GM18868 (cell line): ENCODE measurements around the gene S100A3.
A peak's percentile ranks its signal among the peaks of the same experiment; 100 is the strongest.

Experiments
- ATAC-seq: cut with Tn5 transposase; IDR thresholded peaks from one replicate; pipeline ENCODE4 v1.9.1; 2021; ENCODE audit warnings: mild to moderate bottlenecking, moderate library complexity; ENCODE audit not compliant: unreplicated experiment

The S100A3 gene

DNA sequence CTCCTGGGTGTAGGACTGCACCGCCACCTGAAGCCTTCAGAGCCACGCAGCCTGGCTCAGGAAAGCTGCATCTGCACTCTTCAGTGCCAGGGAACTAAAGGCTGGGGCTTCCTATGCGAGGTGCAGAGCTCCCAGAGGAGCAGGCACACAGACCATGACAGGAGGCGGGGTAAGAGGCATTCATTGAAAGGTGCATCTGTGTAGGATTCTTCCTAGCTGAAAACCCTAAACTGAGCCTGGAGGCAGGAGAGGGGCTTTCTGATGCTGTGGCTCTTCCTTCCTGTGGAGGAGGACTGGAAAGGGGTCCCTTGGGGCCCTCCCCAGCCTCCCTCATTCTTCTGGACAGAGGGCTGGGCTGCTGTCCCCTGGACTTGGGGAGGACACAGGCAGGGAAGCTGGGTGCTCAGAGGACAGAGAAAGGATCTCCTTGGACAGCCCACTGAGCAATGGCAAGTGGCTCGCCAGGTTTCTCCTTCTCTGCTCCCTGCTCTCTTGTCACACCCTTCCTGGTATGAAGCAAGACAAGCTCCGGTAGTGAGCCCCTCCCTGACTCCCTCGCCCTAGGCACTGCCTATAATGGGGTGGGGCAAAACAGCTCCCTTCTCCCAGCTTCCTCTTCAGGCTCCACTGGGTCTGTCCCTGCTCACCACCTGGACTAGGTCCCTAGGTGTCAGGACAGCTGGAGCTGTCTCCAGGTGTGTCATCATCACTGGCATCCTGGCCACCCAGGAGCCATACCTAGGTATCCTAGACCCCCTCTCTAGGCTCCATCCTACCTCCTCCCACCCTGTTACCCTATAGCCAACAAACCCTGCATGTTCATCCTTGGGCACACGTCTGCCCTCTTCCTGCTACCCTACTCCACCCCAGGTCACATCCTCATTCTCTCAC, 33.3 kb downstream of the S100A3 start:
- ATAC-seq = no peak

DNA sequence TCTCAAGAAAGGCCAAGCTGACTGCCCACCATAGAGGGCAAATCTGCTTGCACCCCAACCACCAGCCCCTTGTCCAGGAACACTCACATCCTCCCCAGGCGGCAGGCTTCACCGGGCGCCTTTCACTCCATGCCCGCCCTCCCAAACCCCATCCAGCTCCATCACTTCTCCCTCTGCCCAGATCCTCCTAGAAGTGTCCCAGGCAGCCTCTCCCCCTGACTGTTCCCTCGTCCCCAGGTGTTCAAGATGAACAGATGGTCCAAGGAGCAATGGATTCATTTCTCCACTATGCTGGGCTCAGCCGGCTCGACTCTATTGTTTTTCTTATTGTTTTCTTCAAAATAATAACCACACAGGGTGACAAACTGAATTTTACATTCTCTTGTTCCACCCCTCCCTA, 35.4 kb downstream of the S100A3 start:
- no peak for ATAC-seq

DNA sequence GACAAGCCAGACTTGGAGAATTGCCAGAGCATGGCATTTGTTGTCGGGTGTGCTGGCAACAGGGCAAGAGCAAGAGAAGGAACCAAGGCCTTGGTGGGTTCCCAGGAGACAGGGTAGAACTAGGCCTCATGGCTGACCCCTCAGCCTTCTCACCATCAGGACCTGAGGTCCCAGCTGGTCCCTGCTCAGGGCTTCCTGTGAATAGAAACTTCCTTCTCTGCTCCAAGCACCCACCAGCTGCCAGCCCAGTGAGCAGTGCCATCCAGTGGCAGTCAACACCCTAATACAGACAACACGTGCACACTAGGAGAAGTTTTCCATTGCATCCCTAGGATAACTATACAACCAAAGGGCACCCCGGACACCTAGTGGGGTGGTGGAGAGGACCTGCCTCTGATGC, 36.0 kb downstream of the S100A3 start:
- ATAC-seq = no peak

DNA sequence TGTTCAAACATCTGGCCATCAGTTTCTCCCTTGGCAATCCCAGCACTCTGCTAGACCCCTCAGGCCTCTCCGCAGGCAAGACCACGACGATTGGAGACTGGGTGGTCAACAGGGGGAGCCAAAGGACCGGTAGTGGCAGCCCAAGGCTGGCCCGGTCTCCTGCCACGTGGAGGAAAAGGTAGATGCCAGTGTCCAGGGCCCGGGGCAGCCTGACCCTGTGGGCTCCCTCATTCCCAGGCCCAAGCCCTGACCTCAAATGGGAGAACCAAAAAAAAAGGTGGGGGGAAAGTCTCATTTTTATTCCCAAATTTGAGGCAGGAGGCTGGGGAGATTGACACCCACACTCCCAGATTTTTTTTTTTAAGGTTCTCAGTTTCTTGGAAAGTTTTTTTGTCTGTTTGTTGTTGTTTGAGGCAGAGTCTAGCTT, 38.1 kb downstream of the S100A3 start:
- ATAC-seq = peak; percentile 59

DNA sequence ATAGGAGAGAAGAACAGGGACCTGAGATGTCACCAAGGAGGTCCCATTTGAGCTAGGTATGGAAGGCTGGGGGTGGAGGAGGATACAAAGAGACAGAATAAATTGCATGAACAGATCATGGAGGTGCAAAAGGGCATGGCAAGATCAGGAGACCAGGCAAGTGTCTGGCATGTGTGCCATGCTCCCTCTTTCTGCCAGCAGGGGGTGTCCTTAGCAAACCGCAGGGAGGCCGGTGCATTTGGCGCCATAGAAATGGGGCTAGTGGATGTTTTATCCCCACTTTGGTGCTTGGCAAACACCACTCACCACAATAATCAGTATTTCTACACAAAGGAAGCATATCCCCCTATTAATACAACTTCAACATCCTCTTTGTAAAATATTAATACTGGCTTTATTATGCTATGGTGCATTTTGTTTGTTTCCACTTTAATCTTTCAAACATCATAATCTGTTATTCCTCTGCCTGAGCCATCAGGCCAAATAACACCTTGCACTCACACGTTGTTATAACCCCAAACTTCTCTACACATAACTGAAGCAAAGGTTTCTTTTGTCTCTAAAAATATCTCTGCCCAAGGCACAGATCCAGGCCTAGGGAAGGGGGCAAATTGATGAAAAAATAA, 39.2 kb downstream of the S100A3 start:
- ATAC-seq = no peak

DNA sequence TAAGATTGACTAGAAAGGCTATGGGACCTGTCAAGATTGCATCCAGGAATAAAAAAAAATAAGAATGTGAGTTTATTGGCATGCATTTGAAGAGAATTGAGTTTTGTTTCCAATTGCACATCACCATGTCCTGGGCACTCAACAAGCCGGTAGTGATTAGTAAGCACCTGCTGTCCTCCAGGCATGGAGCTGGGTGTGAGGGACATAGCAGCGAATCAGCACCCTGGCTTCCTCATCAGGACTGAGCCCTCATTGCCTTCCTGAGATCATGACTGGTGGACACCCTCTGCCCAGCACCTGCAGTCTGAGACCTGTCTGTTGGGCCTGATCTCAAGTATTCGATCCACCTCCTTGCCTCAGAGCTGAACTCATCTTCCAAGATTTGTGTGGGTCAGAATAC, 40.0 kb downstream of the S100A3 start:
- no peak for ATAC-seq

DNA sequence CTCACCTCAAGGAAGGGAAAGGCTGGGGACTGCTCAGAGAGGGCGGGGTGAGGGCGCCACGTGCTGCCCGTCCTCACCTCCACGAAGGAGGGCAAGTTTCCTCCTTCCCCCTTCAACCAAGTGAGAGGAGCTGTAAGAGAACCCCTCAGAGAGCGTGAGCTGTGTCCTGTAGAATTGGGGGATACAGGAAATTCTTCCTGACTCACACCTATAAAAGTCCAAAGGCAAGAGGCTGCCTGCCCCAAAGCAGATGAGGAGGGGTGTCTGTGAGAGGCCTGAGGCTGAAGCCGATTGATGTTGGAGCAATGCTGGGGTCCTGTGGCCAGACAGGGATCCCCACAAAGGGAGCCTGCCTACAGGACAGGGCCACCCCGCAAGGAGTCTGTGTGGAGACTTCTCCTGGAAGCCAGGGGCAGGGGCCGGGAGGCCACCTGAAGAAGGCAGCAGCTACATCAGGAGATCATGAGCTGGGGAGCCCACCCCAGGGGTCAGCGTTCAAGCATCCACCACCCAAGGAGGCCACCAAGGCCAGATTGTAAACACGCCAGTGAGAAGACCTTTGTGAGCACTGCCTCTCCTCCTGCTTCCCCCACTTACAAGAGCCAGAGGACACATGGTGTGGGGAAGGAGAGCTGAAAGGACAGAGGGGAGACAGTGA, 41.0 kb downstream of the S100A3 start:
- no peak for ATAC-seq

DNA sequence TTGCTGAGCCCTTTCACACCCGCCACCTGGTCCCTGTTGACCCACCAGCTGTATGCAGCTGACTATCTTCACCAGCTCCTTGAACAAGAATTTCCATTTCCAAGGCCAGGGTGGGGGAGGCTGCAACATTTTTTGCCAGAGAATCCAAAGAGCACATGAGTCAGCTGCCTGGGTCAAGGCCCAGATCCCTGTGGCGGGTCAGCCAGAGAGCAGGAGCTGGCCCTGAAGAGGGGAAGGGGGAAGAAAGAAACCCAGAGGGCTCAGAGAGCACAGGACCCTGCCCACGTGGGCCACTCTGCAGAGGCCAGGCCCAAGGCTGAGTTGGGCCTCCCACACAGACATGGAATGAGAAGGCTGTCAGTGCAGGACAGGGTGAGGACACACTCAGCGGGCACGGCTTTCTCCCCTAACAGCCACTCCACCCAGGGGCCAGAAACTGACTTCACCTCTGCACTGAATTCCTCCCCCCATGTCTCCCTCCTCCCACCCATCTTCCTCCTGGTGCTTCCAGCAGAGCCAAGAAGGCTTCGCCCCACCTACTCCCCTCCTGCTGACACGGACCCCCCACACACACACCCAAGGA, 42.1 kb downstream of the S100A3 start:
- ATAC-seq = no peak

DNA sequence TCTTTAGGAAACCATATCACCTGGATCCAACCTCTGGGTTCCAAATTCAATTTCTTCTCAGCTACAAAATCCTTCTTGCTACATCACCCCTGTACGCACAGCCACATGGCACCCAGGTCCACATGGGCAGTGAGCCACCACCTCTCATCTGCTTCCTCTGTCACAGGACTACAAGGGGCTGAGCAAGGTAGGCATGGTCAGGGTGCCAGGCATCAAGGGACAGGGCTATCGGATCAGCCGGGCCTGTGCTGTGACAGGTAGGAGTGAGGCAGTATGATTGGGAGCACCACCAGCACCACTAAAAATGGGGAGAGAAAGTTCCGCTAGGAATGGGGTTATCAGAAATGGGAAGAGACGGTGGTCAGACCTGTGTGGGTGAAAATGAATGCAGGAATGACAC, 42.7 kb downstream of the S100A3 start:
- no peak for ATAC-seq

DNA sequence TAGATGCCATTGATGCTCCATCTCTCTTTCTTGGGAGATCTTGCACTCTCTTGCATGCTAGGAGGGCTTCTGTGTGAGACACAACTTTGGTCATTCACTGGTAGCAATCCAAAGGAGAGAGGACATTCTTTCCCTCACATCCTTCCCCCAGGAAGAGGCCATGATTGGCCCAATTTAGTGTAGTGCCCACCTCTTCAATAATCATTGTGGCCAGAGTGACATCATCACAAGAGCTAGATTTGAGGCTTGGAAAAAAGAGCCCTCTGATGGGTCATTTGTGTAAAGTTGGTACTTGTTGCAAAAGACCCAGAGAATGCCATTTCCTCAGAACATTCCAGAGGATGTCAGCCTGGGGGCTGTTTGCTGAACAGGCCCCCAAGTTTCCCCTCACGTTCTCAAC, 43.5 kb downstream of the S100A3 start:
- ATAC-seq = no peak

DNA sequence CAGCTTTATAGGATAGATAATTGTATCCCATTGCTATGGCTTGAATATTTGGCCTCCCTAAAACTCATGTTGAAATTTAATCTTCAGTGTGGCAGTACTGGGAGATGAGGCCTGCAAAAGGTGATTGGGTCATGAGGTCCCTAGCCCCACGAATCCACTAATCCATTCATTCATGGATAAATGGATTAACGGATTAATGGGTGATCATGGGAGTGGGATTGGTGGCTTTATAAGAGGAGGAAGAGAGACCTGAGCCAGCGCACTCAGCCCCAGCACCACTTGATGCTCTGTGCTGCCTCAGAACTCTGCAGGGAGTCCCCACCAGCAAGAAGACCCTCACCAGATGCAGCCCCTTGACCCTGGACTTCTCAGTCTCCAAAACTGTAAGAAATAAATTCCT, 45.3 kb downstream of the S100A3 start:
- ATAC-seq = no peak

DNA sequence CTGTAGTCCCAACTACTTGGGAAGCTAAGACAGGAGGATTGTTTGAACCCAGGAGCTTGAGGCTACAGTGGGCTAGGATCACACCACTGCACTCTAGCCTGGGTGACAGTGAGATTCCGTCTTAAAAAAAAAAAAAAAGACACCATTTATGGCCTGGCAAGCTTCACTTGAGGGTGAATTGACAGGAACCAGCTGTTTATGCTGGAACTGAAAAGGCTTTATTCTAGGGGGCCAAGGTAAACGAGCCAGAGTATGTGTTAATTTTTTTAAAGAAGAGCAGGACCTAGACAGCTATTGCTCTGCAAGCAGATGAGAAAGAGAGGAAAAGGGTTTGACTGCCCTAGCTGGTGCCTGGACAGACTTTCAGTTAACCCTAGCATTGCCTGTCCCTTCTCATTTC, 50.3 kb downstream of the S100A3 start:
- no peak for ATAC-seq
